ENCODE data around the gene ACADSB. TPM values are rescaled to one million over a fixed set of nuclear protein-coding genes. Genes with fewer than 3 reads are reported as not detected.

The ACADSB gene
- total and polyA plus RNA-seq, 2 experiments from 2014 or later = 3.7 to 6.5 TPM

DNA sequence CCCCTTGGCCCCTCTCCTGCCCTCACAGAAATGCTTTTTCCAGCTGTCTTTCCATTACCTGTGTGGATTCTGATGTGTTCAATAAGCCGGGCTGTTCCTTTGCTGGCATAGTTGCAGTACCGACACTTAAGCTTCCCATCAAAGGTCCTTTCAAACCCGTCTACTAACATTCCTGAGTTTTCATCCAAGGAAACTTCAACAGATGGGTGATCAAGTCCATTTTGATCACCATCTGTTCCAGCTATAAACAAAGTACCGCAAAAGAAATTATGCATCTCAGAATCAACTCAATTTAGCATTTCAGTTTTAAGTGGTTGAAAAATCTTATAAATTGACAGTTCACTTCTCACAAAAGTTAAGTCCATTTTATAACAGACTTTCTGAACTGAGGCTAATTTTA is 12.9 kb upstream of the ACADSB start (continued):
- TF ChIP-seq, protein P1, sequence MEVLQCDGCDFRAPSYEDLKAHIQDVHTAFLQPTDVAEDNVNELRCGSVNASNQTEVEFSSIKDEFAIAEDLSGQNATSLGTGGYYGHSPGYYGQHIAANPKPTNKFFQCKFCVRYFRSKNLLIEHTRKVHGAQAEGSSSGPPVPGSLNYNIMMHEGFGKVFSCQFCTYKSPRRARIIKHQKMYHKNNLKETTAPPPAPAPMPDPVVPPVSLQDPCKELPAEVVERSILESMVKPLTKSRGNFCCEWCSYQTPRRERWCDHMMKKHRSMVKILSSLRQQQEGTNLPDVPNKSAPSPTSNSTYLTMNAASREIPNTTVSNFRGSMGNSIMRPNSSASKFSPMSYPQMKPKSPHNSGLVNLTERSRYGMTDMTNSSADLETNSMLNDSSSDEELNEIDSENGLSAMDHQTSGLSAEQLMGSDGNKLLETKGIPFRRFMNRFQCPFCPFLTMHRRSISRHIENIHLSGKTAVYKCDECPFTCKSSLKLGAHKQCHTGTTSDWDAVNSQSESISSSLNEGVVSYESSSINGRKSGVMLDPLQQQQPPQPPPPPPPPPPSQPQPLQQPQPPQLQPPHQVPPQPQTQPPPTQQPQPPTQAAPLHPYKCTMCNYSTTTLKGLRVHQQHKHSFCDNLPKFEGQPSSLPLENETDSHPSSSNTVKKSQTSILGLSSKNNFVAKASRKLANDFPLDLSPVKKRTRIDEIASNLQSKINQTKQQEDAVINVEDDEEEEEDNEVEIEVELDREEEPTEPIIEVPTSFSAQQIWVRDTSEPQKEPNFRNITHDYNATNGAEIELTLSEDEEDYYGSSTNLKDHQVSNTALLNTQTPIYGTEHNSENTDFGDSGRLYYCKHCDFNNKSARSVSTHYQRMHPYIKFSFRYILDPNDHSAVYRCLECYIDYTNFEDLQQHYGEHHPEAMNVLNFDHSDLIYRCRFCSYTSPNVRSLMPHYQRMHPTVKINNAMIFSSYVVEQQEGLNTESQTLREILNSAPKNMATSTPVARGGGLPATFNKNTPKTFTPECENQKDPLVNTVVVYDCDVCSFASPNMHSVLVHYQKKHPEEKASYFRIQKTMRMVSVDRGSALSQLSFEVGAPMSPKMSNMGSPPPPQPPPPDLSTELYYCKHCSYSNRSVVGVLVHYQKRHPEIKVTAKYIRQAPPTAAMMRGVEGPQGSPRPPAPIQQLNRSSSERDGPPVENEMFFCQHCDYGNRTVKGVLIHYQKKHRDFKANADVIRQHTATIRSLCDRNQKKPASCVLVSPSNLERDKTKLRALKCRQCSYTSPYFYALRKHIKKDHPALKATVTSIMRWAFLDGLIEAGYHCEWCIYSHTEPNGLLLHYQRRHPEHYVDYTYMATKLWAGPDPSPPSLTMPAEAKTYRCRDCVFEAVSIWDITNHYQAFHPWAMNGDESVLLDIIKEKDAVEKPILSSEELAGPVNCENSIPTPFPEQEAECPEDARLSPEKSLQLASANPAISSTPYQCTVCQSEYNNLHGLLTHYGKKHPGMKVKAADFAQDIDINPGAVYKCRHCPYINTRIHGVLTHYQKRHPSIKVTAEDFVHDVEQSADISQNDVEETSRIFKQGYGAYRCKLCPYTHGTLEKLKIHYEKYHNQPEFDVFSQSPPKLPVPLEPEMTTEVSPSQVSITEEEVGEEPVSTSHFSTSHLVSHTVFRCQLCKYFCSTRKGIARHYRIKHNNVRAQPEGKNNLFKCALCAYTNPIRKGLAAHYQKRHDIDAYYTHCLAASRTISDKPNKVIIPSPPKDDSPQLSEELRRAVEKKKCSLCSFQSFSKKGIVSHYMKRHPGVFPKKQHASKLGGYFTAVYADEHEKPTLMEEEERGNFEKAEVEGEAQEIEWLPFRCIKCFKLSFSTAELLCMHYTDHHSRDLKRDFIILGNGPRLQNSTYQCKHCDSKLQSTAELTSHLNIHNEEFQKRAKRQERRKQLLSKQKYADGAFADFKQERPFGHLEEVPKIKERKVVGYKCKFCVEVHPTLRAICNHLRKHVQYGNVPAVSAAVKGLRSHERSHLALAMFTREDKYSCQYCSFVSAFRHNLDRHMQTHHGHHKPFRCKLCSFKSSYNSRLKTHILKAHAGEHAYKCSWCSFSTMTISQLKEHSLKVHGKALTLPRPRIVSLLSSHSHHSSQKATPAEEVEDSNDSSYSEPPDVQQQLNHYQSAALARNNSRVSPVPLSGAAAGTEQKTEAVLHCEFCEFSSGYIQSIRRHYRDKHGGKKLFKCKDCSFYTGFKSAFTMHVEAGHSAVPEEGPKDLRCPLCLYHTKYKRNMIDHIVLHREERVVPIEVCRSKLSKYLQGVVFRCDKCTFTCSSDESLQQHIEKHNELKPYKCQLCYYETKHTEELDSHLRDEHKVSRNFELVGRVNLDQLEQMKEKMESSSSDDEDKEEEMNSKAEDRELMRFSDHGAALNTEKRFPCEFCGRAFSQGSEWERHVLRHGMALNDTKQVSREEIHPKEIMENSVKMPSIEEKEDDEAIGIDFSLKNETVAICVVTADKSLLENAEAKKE (CRISPR knock-in tag; IDR thresholded peaks at IDR 0.05) = no peak

DNA sequence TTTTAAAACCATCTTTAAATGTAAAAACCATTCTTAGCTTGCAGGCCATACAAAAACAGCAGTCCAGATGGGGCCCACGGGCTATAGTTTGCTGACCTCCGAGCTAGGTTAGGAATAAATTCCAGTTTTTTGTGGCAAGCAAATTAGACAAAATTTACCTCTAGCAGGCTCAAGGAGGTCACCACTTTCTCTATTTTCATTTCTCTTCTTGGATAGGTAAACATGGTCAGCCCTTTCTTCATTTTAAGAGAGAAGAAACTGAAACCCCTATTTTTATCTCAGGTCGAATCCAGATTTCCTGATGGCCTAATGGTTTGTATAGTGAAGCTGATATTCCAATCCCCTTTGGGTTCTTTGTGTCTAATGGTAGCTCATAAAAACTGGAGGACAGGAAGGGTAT is 10.9 kb upstream of the ACADSB start:
- Histone ChIP-seq H3K79me2 (replicated peaks; ENCODE audit: insufficient read depth) (peaks cover 40% of the 10 kb centered on the region), H4K20me1 (replicated peaks; ENCODE audit: insufficient read depth) (peaks cover 28% of the 10 kb centered on the region)
- TF ChIP-seq EZH2 (IDR thresholded peaks at IDR 0.05; ENCODE audit: low read depth, unreplicated experiment) = no peak
- TF ChIP-seq, protein P2, sequence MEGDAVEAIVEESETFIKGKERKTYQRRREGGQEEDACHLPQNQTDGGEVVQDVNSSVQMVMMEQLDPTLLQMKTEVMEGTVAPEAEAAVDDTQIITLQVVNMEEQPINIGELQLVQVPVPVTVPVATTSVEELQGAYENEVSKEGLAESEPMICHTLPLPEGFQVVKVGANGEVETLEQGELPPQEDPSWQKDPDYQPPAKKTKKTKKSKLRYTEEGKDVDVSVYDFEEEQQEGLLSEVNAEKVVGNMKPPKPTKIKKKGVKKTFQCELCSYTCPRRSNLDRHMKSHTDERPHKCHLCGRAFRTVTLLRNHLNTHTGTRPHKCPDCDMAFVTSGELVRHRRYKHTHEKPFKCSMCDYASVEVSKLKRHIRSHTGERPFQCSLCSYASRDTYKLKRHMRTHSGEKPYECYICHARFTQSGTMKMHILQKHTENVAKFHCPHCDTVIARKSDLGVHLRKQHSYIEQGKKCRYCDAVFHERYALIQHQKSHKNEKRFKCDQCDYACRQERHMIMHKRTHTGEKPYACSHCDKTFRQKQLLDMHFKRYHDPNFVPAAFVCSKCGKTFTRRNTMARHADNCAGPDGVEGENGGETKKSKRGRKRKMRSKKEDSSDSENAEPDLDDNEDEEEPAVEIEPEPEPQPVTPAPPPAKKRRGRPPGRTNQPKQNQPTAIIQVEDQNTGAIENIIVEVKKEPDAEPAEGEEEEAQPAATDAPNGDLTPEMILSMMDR (conservative IDR thresholded peaks at IDR 0.05; ENCODE audit: low read depth in 2 of 2) = no peak
- no peak for TF ChIP-seq JUNB (IDR thresholded peaks at IDR 0.05; ENCODE audit: unreplicated experiment)
- no peak for TF ChIP-seq EZH2phosphoT487 (IDR thresholded peaks at IDR 0.05; ENCODE audit: unreplicated experiment)
- TF ChIP-seq, protein P3, sequence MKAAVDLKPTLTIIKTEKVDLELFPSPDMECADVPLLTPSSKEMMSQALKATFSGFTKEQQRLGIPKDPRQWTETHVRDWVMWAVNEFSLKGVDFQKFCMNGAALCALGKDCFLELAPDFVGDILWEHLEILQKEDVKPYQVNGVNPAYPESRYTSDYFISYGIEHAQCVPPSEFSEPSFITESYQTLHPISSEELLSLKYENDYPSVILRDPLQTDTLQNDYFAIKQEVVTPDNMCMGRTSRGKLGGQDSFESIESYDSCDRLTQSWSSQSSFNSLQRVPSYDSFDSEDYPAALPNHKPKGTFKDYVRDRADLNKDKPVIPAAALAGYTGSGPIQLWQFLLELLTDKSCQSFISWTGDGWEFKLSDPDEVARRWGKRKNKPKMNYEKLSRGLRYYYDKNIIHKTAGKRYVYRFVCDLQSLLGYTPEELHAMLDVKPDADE (IDR thresholded peaks at IDR 0.05) = no peak
- TF ChIP-seq, protein P1 (CRISPR knock-in tag; IDR thresholded peaks at IDR 0.05) = no peak
- no peak for TF ChIP-seq POLR2AphosphoS5 (IDR thresholded peaks at IDR 0.05; ENCODE audit: low read depth)

More for the DNA sequence above, 10.9 kb upstream of the ACADSB start:
- H3K27ac Mint-ChIP-seq = no peak overlapping the region
- H3K27me3 Mint-ChIP-seq (ENCODE audit: insufficient read depth, low read depth, poor library complexity) = no peaks in the 10 kb centered on the region
- Histone ChIP-seq H3K36me3 (ENCODE audit: insufficient read depth) (peaks cover 3% of the 10 kb centered on the region; the same call in 1 of the 2 replicates), H3K9me2 (ENCODE audit: insufficient read depth) (no peaks in the 10 kb centered on the region), H2AFZ (no peak overlapping the region), H3F3A (replicated peaks; ENCODE audit: low read depth) (no peaks in the 10 kb centered on the region), H3K27me3 (ENCODE audit: insufficient read depth) (no peaks in the 10 kb centered on the region), H3K27ac (ENCODE audit: low read depth) (no peak overlapping the region), H3K4me1 (ENCODE audit: insufficient read depth) (no peaks in the 10 kb centered on the region), H3K4me2 (no peak overlapping the region), H3K4me3 (no peak overlapping the region)
- H3K36me3 Mint-ChIP-seq (ENCODE audit: low read depth) = peaks cover 22% of the 10 kb centered on the region
- DNase-seq (ENCODE audit: low spot score) (no peak), ATAC-seq (no peak)
- H3K4me1 Mint-ChIP-seq = peaks cover 9% of the 10 kb centered on the region; the same call in 2 of the 3 replicates
- H3K4me3 Mint-ChIP-seq = no peak overlapping the region
- H3K9me3 Mint-ChIP-seq = no peaks in the 10 kb centered on the region
